Cerebellar cortex (tissue), 1 donor: Measurements from ENCODE around the gene P2RY13.
A peak's percentile ranks its signal among the peaks of the same experiment; 100 is the strongest.

Source experiments
- DNase-seq: peaks from one replicate; pipeline ENCODE4 v3.0.0-alpha.2; 2015; ENCODE audit warnings: low spot score

The P2RY13 gene

DNA sequence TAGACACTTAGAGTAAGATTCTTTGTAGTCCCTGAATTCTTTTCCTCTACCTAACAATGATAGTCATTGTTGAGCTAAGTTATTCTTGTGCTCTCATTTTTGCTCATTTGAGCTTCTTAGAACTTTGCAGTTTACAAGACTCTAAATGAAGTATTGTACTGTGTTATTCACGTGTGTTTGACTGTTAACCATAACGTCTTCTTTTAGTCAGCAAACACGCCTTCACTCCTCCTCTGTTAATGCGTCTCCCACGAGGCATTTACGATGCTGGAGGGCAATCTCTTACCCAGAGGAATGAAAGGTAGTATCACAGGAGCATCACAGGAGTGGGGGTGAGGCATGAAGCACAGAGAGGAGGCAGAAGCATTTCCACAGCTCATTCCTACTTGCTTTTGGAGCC is 36.2 kb downstream of the P2RY13 start:
- DNase-seq = no peak

GRCh38 chr3:151290673-151291072 is 38.7 kb downstream of the P2RY13 start:
- no peak for DNase-seq

DNA sequence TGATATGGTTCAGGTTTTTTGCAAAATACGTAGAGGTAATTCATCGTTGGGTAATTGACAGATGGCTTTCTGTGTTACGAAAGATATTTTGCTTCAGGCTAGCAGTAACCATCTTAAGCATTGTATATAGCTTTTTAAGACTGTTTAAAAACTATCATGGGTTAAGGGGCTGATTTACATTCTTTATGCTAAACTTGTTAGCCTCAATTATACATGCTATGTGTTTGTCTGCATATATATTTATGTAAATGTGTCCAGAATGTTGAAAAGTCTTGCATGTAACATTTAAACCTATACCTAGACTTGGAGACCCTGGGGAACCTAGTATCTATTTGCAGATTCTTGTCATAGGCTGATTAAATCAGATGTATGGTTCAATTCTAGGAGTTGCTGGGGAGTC is 39.9 kb downstream of the P2RY13 start:
- DNase-seq = no peak

DNA sequence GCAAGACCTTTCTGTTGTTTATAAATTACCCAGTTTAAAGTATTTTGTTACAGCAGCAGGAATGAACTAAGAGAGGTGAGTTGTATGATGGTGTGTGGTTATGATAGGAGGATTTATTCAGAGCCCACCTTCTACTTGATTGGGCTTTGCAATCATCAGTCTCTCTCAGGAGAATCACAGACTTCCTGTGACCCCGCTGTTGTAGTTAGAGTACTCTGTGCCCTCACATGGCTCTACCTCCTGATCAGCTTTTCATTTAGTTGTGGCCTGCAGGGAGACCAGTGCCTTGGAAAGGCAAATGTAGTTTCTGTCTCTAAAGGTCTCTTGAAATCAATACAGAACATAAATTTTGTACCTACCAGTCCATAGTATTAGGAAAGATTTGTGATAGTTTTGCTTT is 43.4 kb downstream of the P2RY13 start:
- DNase-seq = no peak

GRCh38 chr3:151283907-151284461 is 45.4 kb downstream of the P2RY13 start:
- no peak for DNase-seq

DNA sequence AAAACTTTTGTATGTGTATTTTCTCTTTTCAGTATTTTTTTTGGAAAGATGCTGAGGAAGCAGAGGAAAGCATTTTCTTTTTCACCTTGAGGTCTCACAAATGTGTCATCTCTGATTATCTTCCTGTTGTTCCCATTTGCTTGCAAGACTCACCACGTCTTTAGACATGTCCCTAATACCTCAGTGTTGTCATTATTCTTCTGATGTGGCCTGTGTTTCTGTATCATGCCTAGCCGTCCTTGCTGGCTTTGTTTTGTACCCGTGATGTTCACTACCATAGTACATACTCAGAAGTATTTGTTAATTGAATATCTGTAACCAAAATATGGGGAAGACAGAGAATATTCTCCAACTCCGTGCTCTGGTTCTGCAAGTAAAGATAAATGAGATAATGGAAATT is 46.0 kb downstream of the P2RY13 start:
- DNase-seq = no peak

GRCh38 chr3:151282921-151283320 is 46.4 kb downstream of the P2RY13 start:
- peak; percentile 61 for DNase-seq

- no peak for DNase-seq
Observed at GRCh38 chr3:151281671-151282324, 47.6 kb downstream of the P2RY13 start.

GRCh38 chr3:151278230-151278629 is 51.1 kb downstream of the P2RY13 start, which contains the start of gene P2RY14:
P2RY14 (minus strand) TSS chr3:151278542; CDS start chr3:151214316, 64,226 bp downstream.
- DNase-seq = no peak

GRCh38 chr3:151276687-151277042 is 52.7 kb downstream of the P2RY13 start:
- no peak for DNase-seq
